Effector CD8-positive, alpha-beta T cell (primary cell): ENCODE data around the gene OSTN.
"Not testable (repeated sequence)": the region's sequence is repeated elsewhere in the genome, so short reads cannot be mapped to it uniquely, and the experiment has no call there.

ENCODE experiments used
- DNase-seq: peaks from one replicate; lab custom pipeline; 2025; lab: John Stamatoyannopoulos, UW

Gene OSTN

DNA sequence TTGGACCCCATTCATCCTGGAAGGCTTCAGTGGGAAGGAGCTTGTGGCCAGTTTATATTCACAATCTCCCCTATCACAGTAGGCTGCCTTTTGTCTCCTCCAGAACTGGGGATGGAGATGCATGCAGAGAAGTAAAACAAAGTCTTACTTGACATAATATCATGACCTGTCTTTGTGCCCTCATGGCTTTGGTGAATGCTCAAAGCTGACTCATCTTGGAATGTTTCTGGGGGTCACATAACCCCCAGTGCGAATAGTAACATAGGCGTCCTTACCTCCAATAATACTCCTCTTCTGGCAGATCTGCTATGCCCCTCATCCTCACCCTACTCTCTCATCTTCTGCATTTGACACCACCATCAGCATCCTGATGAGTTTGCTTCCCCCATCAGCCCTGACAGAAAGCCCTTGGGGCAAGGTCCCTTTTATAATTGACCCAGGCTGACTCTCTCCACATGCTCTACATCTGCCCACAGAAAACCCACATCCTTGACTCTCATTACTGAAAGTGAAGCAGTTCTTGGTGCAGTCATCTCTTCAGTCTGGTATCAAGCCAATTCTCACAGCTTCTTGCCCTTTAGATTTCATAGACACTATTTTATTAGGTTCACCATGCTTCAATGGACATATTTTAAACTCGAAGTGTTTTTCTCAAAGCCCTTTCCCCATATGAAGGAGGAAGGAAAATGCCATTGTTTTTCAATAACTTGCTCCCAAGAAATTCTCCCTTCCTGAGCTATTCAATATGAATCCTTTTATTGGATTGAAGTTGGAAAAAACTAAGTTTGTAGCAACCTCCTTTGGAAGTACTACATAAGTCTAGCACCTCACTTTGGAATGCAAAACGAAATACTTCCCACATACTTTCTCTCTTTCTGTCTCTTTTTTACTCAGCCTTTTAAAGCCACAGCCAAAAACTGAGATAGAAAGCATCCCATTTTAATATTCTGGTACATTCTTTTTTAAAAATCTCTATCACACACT is 36.6 kb downstream of the OSTN start:
- no peak for DNase-seq

DNA sequence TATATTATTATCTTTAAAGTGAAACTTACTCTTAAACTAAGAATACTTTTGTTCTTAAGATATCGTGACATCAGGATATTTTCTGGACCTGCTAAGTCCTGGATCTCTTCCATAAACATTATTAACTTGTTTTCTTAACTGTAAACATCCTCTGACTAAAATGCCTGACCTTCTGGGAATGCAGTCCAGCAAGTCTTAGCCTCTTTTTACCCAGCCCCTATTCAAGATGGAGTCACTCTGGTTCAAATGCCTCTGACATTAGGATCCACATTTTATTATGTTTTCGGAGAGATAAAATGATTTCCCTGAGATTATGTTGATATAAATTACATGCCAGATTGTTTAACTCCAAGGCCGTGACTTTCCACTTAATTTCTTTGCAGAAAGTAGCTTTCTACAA is 37.6 kb downstream of the OSTN start:
- DNase-seq: no peak

DNA sequence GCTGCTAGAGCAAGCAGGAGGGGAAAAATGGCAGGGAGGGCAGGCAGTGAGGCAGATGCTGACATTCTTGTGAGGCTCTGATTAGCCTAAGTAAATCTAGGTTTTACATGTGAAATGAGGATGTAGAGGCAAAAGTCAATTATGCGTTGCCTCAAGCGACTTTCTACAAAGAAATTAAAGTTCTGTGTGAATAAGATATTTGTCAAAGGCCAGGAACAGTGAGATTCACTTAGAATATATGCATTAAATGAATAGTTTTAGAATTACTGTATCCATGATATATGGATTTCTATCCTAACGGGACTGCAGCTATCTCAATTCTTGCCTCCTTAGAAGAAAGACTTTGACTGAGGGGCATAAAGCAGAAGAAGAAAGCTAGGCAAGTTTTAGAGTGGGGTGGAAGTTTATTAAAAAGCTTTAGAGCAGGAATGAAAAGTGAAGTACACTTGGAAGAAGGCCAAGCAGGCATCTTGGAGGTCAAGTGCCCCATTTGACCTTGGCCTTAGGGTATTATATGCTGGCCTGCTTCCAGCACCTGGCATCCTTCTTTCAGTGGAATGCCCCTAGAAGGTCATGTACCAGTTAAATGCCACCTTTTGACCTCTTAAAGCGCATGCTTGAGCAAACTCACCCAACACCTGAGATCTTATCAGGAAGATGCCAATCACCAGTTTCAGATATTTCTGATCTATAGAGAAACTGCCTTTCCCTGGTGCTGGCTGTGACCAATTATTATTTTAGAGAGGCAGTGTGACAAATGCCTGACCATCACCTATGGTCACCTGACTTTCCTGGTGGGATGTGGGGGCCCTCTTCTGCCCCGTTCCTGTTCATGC is 38.2 kb downstream of the OSTN start:
- DNase-seq: no peak

DNA sequence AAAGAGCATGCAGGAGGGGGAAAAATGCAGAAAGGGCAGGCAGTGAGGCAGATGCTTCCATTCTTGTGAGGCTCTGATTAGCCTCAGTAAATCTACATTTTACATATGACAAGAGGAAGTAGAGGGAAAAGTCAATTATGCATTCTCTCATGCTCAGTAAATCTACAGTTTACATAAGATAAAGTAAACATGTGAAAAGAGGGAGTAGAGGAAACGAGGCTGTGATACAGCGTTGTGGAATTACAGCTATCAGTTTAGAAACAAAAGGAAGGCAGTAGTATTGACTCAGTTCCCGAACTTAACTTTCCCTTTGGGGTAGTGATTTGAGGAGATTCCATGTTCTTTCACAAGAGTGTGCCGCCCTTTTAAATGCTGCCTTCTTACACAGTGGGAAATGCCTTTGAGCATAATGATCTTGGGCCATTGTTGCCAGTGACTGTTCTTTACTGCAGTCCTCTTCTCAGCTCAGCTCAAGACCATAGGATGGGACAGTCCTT is 39.3 kb downstream of the OSTN start:
- no peak for DNase-seq

DNA sequence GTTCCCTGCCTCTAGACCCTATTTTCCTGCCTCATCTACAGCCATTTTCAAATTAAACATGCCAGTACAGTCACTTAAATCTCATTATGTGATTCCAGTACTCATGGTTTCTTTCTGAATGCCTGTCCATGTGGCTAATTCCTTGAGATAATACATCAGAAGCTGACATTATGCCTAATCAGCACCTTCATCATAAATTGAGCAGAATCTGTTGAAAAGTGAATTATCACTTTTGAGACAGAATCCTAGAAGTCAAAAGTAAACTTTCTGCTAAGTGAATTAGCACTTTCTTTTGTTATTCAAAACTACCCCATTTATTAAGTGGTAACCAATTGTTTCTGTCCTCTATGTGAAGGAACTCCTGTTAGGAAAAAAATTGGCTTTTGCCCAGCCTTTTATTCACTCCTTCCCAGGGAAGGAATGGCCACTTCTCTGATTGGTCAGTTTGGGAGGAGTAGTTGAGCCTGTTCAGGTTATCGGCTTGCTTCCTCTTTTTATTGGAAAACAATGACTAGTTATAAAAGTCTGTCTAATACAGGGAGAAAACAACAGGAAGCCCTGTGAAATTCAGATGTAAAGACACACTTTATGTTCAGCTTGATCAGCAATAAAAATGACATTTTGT is 40.5 kb downstream of the OSTN start:
- DNase-seq: no peak

DNA sequence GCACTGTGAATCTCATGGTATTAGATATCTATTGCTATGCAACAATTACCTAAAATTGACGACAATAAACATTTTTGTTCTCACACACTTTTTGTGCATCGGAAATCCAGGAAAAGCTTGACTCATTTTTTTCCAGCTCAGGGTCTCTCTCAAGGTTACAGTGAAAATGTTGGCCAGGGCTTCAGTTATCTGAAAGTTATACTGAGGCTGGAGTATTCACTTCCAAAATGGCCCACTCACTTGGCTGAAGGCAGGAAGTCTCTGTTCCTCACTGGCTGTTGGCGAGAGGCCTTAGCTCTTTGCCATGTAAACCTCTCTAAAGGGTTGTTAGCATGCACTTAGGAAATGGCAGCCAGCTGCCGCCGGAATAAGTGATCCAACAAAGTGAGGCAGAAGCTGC is 41.4 kb downstream of the OSTN start:
- DNase-seq: no peak

DNA sequence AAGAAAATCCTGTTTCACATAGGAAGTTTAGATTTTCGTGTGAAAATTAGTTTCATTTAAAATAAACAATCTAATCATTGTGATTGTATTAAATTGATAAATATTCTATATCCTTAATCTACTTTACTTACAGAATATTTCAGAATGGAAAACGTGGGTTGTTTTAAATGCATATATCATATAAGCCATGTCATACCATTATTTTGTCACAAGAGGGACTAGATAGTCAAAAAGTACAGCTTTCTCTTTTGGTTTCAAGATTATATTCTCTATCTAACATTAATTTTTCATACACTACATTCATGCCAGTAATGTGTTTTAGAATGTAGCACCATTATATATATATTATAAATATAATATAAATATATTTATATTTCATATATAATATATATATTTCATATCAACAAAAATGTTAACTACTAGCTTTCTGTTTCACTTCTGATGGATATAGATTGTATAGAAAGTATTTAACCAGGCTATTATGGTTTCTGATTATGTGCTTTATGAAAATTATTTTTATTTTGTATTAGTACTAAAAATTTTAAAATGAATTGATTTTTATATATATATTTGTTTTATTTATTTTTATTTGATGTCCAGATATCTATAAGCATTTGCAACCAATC is 45.3 kb downstream of the OSTN start:
- no peak for DNase-seq

DNA sequence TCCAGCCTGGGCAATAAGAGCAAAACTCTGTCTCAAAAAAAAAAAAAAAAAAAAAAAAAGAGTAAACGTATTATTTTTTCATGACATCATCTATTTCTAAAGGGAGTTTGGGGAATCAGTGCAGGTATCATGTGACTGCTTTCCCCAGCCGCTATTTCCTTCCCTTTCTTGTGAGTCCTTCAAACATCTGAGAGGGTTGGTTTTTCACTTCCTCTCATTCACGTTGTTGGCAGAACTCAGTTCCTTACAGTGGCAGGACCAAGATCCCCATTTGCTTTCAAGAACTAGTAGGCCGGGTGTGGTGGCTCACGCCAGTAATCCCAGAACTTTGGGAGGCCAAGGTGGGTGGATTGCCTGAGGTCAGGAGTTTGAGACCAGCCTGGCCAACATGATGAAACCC is 47.0 kb downstream of the OSTN start:
- not testable (repeated sequence) for DNase-seq

DNA sequence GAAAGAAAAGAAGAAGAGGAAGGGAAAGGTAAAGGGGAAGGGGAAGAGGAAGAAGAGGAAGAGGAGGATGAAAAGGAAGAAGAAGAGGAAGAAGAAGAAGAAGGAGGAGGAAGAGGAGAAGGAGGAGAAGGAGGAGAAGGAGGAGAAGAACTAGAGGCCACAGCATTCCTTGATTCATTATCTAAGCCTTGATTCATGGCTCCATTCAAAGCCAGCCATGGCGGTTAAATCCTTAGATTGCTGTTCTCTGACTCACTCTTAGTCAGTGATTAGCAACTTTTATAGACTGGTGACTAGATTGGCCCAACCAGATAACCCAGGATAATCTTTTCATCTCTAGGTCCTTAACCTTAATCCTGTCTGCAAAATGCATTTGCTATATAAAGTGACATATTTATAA is 47.6 kb downstream of the OSTN start:
- DNase-seq: no peak

DNA sequence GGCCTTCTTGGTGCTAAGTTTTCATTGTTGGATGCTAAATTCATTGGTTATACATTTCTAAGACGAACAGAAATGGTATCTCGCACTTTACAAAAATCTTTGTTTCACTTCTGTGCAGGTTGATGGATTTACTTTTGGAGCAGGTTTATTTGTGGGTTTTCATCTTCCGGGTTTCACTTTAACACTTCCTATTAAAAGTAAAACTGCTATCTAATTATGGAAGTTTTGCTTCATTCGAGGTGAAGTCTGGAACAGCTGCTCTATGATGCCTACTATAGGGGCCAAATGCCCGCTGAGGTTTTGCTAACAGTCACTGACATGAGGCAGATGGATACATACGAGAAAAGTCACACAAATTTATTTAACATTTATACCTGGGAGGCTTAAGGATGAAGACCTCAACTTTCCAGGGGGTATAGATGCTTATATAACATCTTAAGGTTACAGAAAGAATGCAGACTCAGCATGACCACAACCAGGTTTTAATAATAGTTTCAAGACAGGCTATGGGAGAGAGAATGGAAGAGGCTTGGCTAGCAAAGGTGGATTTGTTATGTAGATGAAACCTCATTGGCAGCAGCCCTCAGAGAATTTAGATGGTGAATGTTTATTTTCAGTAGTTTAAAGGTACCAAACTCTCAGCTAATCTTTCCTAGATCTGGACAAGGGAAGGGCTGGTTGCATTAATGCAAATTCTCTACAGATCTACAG is 54.2 kb downstream of the OSTN start:
- DNase-seq: no peak

DNA sequence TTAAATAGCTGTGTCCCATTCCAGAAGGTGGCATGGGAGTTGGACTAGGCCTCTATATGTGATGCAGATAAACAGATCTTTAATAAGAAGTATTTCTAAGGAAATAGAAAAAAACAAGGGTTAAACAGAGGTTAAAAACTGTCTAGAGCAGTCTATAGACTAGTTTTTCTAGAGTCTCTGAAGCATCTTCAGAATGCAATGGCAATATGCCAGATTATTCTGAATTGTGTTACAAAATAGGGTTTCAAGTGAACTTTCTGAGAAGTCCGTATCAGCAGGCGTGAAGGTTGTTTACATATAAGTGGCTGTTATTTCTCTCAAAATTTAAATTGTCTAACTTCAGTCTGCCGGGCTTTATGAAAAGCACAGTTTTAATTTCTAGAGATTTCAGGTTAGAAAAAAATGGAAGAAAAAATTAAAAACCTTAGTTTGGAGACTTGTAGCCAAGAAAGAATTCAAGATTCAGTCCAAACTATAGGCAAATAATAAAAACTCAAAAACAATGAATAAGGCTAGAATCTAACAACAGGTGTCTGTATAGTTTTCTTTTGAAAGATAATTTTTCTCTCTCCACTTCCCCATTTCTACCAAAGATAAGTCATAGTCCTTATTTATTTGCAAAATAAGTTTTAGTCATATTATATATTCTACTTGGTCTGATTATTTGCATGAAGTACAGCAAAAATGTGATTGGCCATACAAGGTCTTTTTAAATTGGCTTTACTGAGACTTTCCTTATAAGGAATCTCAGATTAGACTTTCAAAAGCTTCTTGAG is 55.2 kb downstream of the OSTN start:
- DNase-seq: no peak

DNA sequence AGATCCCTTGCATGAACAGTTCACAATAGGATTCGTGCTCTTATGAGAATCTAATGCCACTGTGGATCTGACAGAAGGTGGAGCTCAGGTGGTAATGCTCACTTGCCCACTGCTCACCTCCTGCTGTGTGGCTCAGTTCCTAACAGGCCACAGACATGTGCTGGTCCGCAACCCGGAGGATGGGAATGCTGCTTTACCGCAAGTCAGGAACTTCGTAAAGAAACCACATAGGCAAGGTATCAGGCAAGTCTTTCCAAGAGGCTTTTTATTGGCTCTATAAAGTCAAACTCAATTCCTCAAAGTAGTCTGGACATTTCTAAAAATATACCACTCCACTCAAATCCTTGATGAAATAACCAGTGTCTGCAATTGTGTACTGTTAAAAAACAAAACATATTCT is 56.1 kb downstream of the OSTN start:
- no peak for DNase-seq

DNA sequence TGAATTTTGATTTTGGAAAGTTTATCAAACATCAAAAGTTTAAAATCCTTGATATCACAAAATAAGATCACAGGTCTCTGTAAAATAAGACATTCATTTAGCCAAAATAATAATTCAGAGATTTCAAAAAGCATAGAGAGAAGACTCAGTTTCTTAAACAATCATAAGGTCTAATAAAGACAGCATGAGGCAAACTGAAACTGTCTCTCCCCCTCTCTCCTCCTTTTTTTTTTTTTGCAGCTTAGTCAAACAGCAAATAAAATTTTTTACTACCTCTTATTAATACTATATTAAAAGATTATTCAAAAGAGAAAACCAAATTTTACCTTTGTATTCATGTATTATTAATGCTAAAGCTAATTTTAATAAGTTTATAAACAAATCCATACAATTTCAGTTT is 57.4 kb downstream of the OSTN start:
- DNase-seq: no peak

DNA sequence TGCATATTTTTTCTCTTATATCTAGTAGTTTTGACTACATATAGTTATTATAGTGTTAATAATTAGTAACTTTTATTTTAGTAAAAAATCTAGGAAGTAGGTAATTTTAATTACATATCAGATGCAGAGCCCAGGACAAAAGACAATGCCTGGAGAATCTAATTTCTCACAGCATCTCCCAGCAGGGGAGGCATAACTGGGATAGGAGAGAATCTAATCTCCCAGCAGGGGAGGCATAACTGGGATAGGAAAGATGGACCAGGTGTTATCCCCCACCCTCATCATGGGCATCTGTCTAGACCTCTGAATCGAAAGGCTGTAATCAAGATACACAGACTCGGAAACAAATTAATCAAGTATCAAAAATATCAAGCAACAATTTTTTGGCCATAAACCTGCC is 58.2 kb downstream of the OSTN start:
- DNase-seq: no peak

DNA sequence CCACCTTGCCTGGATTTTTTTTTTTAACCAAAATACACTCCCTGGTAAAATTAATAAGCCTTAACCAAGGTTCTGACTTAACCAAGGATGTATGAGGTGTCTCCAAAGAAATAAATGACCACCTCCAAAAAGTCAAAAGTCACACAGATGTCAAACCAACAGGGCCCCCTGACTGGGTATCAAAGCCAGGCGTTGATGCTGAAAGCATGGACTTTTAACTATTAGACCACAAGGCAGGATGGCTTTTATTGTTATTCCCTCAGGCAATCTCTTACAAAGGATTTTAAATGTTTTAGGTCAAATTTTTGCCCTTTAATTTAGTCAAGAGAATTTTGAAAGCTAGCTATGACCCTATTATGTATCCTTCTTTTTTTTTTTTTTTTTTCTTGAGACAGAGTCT is 60.4 kb downstream of the OSTN start:
- no peak for DNase-seq

DNA sequence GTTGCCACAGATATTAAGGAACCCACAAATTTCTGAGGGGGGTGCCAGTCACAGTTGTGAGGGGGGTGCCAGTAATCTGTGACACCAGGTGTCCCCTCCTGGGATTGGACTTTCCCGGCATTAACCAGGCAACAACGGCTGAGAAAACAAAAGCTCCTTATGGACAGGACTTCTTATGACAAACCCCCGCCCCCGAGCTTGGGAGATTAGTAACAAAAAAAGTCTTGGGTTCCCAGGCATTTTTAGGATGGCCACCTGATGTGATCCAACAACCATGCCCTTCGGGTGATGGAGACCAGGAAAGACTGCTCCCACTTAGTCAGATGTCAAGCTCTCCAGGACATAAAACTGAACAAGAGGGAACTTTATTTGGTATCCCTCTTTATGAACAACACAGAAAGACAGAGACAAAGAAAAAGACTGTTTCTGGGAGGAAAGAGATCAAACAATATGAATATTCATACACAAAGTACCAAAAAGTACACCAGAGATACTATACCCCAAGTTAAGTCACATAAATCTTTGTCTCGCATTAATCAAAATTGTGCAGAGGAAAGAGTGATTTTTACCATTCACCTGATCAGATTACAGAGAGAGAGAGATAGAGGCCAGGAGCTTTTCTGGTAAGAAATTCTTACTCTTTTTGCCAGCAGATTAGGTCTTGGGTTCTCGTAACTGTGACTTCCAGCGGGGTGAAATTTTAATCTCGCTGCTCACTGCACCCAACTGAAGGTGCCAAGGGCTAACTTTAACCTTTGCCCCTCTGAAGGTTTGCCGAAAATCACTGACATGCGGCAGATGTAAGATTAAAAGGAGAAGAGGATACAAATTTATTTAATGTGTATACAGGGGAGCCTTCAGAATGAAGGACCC is 61.6 kb downstream of the OSTN start:
- DNase-seq: no peak

DNA sequence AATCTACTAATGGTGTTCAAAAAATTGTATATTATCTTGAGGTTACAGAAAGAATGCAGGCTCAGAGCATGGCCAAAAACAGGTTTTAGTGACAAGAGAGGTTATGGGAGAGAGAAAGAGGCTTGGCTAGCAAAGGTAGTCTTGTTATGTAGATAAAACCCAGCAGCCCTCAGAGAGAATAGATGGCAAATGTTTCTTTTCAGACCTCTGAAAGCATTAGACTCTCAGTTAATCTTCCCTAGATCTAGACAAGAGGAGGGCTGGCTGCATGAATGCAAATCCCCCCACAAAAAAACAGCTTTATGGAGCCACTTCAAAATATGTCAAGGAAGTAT is 62.2 kb downstream of the OSTN start:
- DNase-seq: no peak

DNA sequence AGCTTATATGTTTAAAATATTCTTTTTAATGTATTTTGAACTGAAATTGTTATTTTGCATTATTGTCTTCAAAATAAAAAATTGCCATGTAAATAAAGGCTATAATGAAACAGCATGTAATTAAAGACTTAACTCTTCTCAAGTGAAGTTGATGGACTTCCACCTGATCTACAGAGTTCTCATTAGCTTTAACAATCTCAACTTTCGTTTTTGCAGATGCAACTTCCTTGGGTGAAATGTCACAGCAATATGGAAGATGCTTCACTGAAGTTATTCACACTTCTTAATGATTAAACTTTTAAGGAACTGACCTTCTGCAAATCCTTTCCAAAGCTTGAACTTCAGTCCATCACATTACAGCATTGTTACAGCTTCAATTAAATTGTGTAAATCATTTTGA is 63.6 kb downstream of the OSTN start:
- no peak for DNase-seq

DNA sequence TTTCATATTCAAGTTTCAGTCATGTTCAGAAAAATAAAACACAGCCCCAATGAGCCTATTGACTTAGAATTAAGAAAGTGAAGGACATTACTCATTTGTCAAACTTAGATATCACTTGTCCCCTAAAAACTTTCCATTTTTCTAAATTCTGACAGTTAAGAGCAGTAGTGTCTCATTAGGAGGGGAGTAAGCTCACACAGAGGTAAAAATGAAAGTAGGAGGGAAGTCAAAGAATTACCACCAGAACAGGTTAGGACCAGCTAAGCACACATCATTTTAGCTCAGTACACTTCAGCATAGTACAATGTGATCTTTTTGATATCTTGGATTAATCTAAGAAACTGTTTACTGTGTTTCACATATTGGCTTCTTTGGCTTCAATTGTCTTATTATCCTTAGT is 64.3 kb downstream of the OSTN start:
- no peak for DNase-seq

DNA sequence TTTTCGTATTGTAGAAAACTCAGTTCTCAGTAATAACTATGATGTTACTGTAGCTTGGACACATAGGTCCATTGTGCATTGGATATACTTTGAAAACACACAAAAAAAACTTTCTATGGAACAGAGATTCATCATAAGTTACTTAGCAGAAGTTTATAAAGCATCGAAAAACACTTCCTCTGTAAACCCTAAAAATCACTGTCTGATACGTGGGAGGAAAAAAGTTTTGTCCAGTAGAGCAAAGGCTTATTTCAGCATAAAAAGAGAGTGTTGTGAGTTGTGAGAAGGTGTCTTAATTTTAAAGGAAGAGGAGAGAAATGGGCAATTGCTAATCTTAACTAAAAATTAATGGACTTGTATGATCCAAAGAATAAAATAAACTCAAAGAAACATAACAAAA is 64.8 kb downstream of the OSTN start:
- DNase-seq: no peak
